ENCODE measurements around the gene MYO5A. TPM values are rescaled to one million over a fixed set of nuclear protein-coding genes. Genes with fewer than 3 reads are reported as not detected.

MYO5A gene
- total and polyA plus RNA-seq, 9 of the 15 experiments (the other 6 are each of a cell fraction or from before 2014, with no cell fraction given), result 0.03 to 0.82 (median 0.40) TPM

- Histone ChIP-seq H3K4me1 (replicated peaks in 1 of 2; ENCODE audit: control insufficient read depth in 2 of 2, insufficient read depth in 2 of 2, low read length in 2 of 2) (no peaks in the 10 kb centered on the region), H3K9me3 (replicated peaks; ENCODE audit: control insufficient read depth, insufficient read depth, low read depth, low read length) (no peaks in the 10 kb centered on the region), H2AFZ (ENCODE audit: low read depth, low read length) (no peak overlapping the region), H3K36me3 (ENCODE audit: control insufficient read depth, insufficient read depth, low read length) (no peaks in the 10 kb centered on the region), H3K4me3 (no peak overlapping the region), H3K27me3 (ENCODE audit: control insufficient read depth in 2 of 2, insufficient read depth in 2 of 2, low read length in 2 of 2) (peaks cover 0 to 5% of the 10 kb centered on the region in 2 experiments; a peak in 4 of 5 replicates), H3K9ac (ENCODE audit: insufficient read depth in 1 of 2, low read depth in 2 of 2, low read length in 2 of 2) (no peak overlapping the region), H3K9me1 (ENCODE audit: control insufficient read depth, insufficient read depth, low read length) (no peaks in the 10 kb centered on the region), H3K4me2 (ENCODE audit: insufficient read depth, low read length) (no peak overlapping the region), H3K79me2 (ENCODE audit: control insufficient read depth, insufficient read depth, low read length) (no peaks in the 10 kb centered on the region), H4K20me1 (replicated peaks; ENCODE audit: control insufficient read depth, insufficient read depth, low read length) (no peaks in the 10 kb centered on the region), H3K27ac (ENCODE audit: extremely low read depth, low read depth, low read length) (no peak overlapping the region)
- ATAC-seq, result no peak
- POLR2A ChIA-PET, result no interaction called here
- BruUV-seq (replicated peaks), result no TSS peak
- intact Hi-C loops (cut with micrococcal nuclease) (no loop called here), in situ Hi-C loops (cut with MboI) (no loop called here)
- CTCF ChIA-PET (ENCODE audit: low intra/inter-chr PET ratio), result no interaction called here
- TF ChIP-seq GATAD2B (IDR thresholded peaks at IDR 0.05; ENCODE audit: borderline replicate concordance), result no peak
- no peak for TF ChIP-seq BRF1 (IDR thresholded peaks at IDR 0.05; ENCODE audit: borderline replicate concordance, extremely low read depth, insufficient read length)
- no peak for TF ChIP-seq HBP1 (CRISPR knock-in tag; IDR thresholded peaks at IDR 0.05)
- TF ChIP-seq PHB (CRISPR knock-in tag; IDR thresholded peaks at IDR 0.05), result no peak
- TF ChIP-seq ZNF174 (CRISPR knock-in tag; IDR thresholded peaks at IDR 0.05), result no peak
- no peak for TF ChIP-seq ZNF41 (CRISPR knock-in tag; conservative IDR thresholded peaks at IDR 0.05)
- no peak for TF ChIP-seq ARID3B (CRISPR knock-in tag; IDR thresholded peaks at IDR 0.05; ENCODE audit: borderline replicate concordance)
- no peak for TF ChIP-seq DACH1 (IDR thresholded peaks at IDR 0.05; ENCODE audit: partially characterized antibody)
- TF ChIP-seq NUFIP1 (IDR thresholded peaks at IDR 0.05; ENCODE audit: partially characterized antibody), result no peak
- TF ChIP-seq ATF7 (IDR thresholded peaks at IDR 0.05), result no peak
- no peak for TF ChIP-seq RHOXF2B (CRISPR knock-in tag; conservative IDR thresholded peaks at IDR 0.05)
- TF ChIP-seq CBFA2T3 (IDR thresholded peaks at IDR 0.05), result no peak
- no peak for TF ChIP-seq SETDB1 (IDR thresholded peaks at IDR 0.05; ENCODE audit: low read length)
- no peak for TF ChIP-seq ZKSCAN8 (CRISPR knock-in tag; IDR thresholded peaks at IDR 0.05)
- no peak for TF ChIP-seq ZNF639 (CRISPR knock-in tag; conservative IDR thresholded peaks at IDR 0.05 in 1 of 2, IDR thresholded peaks at IDR 0.05 in 1 of 2)
- 0% methylated on average over 3 of the region's 3 CpGs for WGBS (ENCODE audit: insufficient coverage, low coverage, missing lambda C conversion rate)
- no peak for DNase-seq (ENCODE audit: extremely low read depth in 1 of 4, low spot score in 3 of 4)
- FAIRE-seq, result no peak
Observed at GRCh38 chr15:52483707-52484106, 45.0 kb downstream of the MYO5A start.

Measured in K562 (cell line).